Urothelium cell line (cell line): ENCODE measurements around the gene ITGB6.

Experiments
- DNase-seq: peaks from one replicate; pipeline ENCODE4 v3.0.0; 2011; ENCODE audit warnings: low spot score, mixed read lengths
- FAIRE-seq: peaks from 2 replicates; lab custom pipeline; 2011; peaks lifted over from hg19 to GRCh38; lab: Jason Lieb, UNC

The ITGB6 gene

GRCh38 chr2:160221391-160222276 is 21.6 kb upstream of the ITGB6 start:
- FAIRE-seq (no peak), DNase-seq (peak; percentile 77)

GRCh38 chr2:160220545-160221009 is 20.5 kb upstream of the ITGB6 start:
- no peak for FAIRE-seq
- DNase-seq: no peak

GRCh38 chr2:160220026-160220425 is 20.0 kb upstream of the ITGB6 start:
- FAIRE-seq: no peak
- DNase-seq: no peak

- FAIRE-seq: peak; percentile 75
- DNase-seq: peak; percentile 88
These were observed 14.7 kb upstream of the ITGB6 start for GRCh38 chr2:160214461-160215445.

- FAIRE-seq (no peak), DNase-seq (no peak)
These were observed 13.4 kb upstream of the ITGB6 start for GRCh38 chr2:160213511-160213910.

- DNase-seq (no peak), FAIRE-seq (no peak)
These were observed 10.6 kb upstream of the ITGB6 start for GRCh38 chr2:160210599-160211138.

- no peak for DNase-seq
- no peak for FAIRE-seq
These were observed 9.4 kb upstream of the ITGB6 start for GRCh38 chr2:160209516-160209856.

- FAIRE-seq: no peak
These were observed 8.8 kb upstream of the ITGB6 start for GRCh38 chr2:160208655-160209515.

GRCh38 chr2:160207804-160208654 is 8.0 kb upstream of the ITGB6 start:
- DNase-seq (peak; percentile 90), FAIRE-seq (peak; percentile 17)

More at GRCh38 chr2:160208655-160209515, 8.8 kb upstream of the ITGB6 start:
- DNase-seq: no peak

- no peak for FAIRE-seq
- DNase-seq: no peak
These were observed 7.2 kb upstream of the ITGB6 start for GRCh38 chr2:160207271-160207670.

GRCh38 chr2:160206436-160206835 is 6.4 kb upstream of the ITGB6 start:
- no peak for FAIRE-seq
- no peak for DNase-seq

- FAIRE-seq: no peak
- DNase-seq: peak; percentile 94
These were observed 5.4 kb upstream of the ITGB6 start for GRCh38 chr2:160205505-160205904.

- no peak for FAIRE-seq
These were observed 3.4 kb upstream of the ITGB6 start for GRCh38 chr2:160203422-160203821.

GRCh38 chr2:160203007-160203406 is 2.9 kb upstream of the ITGB6 start:
- FAIRE-seq: no peak
- DNase-seq: no peak

More at GRCh38 chr2:160203422-160203821, 3.4 kb upstream of the ITGB6 start:
- DNase-seq: no peak

- DNase-seq (no peak), FAIRE-seq (no peak)
These were observed 1.9 kb upstream of the ITGB6 start for GRCh38 chr2:160201849-160202539.

GRCh38 chr2:160200921-160201320 is 849 bp upstream of the ITGB6 start:
- FAIRE-seq: no peak
- DNase-seq: no peak

GRCh38 chr2:160199053-160199452 is 1.0 kb downstream of the ITGB6 start:
- no peak for FAIRE-seq
- no peak for DNase-seq

GRCh38 chr2:160197587-160197986 is 2.5 kb downstream of the ITGB6 start:
- DNase-seq: no peak
- no peak for FAIRE-seq

- FAIRE-seq (no peak), DNase-seq (no peak)
These were observed 5.1 kb downstream of the ITGB6 start for GRCh38 chr2:160194946-160195345.
